HG03521 (cell line): ENCODE results near the gene ESF1.
A peak's percentile ranks its signal among the peaks of the same experiment; 100 is the strongest.

Source experiments
- ATAC-seq: cut with Tn5 transposase; IDR thresholded peaks from one replicate; pipeline ENCODE4 v1.9.1; 2021; ENCODE audit warnings: mild to moderate bottlenecking, moderate library complexity; ENCODE audit not compliant: unreplicated experiment

ESF1 gene

GRCh38 chr20:13784893-13785715 is at the start of gene ESF1, which contains the start of gene NDUFAF5:
ESF1 (minus strand) TSS chr20:13784919; CDS start chr20:13783140, 1,779 bp downstream.
NDUFAF5 (plus strand) TSS chr20:13785028; CDS start chr20:13785069, 41 bp downstream.
- peak; percentile 91 for ATAC-seq

- no peak for ATAC-seq
These were observed 46.8 kb upstream of the ESF1 start for GRCh38 chr20:13831476-13831875.

- no peak for ATAC-seq
These were observed 40.7 kb upstream of the ESF1 start for GRCh38 chr20:13825465-13825864.

- ATAC-seq: no peak
These were observed 39.7 kb upstream of the ESF1 start for GRCh38 chr20:13824459-13824858.

- no peak for ATAC-seq
These were observed 37.7 kb upstream of the ESF1 start for GRCh38 chr20:13822459-13822858.

GRCh38 chr20:13821876-13822275 is 37.2 kb upstream of the ESF1 start:
- no peak for ATAC-seq

- ATAC-seq: peak; percentile 89
These were observed 35.3 kb upstream of the ESF1 start for GRCh38 chr20:13819885-13820645.

GRCh38 chr20:13817342-13817741 is 32.6 kb upstream of the ESF1 start:
- ATAC-seq: no peak

GRCh38 chr20:13816757-13817156 is 32.0 kb upstream of the ESF1 start:
- no peak for ATAC-seq

GRCh38 chr20:13814672-13815071 is 30.0 kb upstream of the ESF1 start:
- ATAC-seq: no peak

GRCh38 chr20:13813910-13814309 is 29.2 kb upstream of the ESF1 start:
- no peak for ATAC-seq

- no peak for ATAC-seq
These were observed 25.7 kb upstream of the ESF1 start for GRCh38 chr20:13810446-13810845.

- ATAC-seq: no peak
These were observed 25.1 kb upstream of the ESF1 start for GRCh38 chr20:13809855-13810254.

- ATAC-seq: no peak
These were observed 24.7 kb upstream of the ESF1 start for GRCh38 chr20:13809373-13809772.

GRCh38 chr20:13800728-13801134 is 16.0 kb upstream of the ESF1 start:
- ATAC-seq: no peak

GRCh38 chr20:13799974-13800373 is 15.3 kb upstream of the ESF1 start:
- no peak for ATAC-seq

- no peak for ATAC-seq
These were observed 14.3 kb upstream of the ESF1 start for GRCh38 chr20:13799040-13799439.

- ATAC-seq: no peak
These were observed 9.9 kb upstream of the ESF1 start for GRCh38 chr20:13794667-13795066.

GRCh38 chr20:13793001-13793400 is 8.3 kb upstream of the ESF1 start:
- ATAC-seq: no peak

- ATAC-seq: no peak
These were observed 7.1 kb upstream of the ESF1 start for GRCh38 chr20:13791540-13792459.

GRCh38 chr20:13790708-13791107 is 6.0 kb upstream of the ESF1 start:
- ATAC-seq: no peak
